Astrocyte of the cerebellum (primary cell): ENCODE results near the gene SUCO.

ENCODE experiments used
- DNase-seq: peaks from one replicate; pipeline ENCODE4 v3.0.0-alpha.2; 2011; ENCODE audit warnings: low read depth
- H3K4me3 ChIP-seq: 2 replicates; pipeline ENCODE4 v1.5.1; 2011; ENCODE audit warnings: mild to moderate bottlenecking, low read depth, low read length, moderate library complexity
- in situ Hi-C: cut with HindIII; loops from 2 replicates; pipeline ENCODE4 v1.10.0; 2017; ENCODE audit warnings: low sequenced_read_pairs
- TF ChIP-seq, protein P1 (sequence below): IDR thresholded peaks from 2 replicates; pipeline ENCODE4 v1.5.1; 2012; ENCODE audit warnings: low read length, low read depth, moderate library complexity, mild to moderate bottlenecking; ENCODE audit errors: missing control alignments

Gene SUCO

GRCh38 chr1:172567720-172568119 is 34.8 kb downstream of the SUCO start:
- no peak for DNase-seq

GRCh38 chr1:172574080-172574479 is 41.1 kb downstream of the SUCO start:
- no peak overlapping the region for H3K4me3 ChIP-seq
- in situ Hi-C loops, result no loop called here
- TF ChIP-seq, protein P1, sequence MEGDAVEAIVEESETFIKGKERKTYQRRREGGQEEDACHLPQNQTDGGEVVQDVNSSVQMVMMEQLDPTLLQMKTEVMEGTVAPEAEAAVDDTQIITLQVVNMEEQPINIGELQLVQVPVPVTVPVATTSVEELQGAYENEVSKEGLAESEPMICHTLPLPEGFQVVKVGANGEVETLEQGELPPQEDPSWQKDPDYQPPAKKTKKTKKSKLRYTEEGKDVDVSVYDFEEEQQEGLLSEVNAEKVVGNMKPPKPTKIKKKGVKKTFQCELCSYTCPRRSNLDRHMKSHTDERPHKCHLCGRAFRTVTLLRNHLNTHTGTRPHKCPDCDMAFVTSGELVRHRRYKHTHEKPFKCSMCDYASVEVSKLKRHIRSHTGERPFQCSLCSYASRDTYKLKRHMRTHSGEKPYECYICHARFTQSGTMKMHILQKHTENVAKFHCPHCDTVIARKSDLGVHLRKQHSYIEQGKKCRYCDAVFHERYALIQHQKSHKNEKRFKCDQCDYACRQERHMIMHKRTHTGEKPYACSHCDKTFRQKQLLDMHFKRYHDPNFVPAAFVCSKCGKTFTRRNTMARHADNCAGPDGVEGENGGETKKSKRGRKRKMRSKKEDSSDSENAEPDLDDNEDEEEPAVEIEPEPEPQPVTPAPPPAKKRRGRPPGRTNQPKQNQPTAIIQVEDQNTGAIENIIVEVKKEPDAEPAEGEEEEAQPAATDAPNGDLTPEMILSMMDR, result no peak
- DNase-seq, result no peak

More at GRCh38 chr1:172567720-172568119, 34.8 kb downstream of the SUCO start:
- in situ Hi-C loops, result no loop called here
- TF ChIP-seq, protein P1, result no peak
- H3K4me3 ChIP-seq, result no peak overlapping the region

GRCh38 chr1:172578586-172578985 is 45.6 kb downstream of the SUCO start:
- DNase-seq, result no peak
- in situ Hi-C loops, result no loop called here
- no peak overlapping the region for H3K4me3 ChIP-seq
- TF ChIP-seq, protein P1, result no peak

- in situ Hi-C loops, result no loop called here
- TF ChIP-seq, protein P1, result no peak
- DNase-seq, result no peak
- H3K4me3 ChIP-seq, result no peak overlapping the region
These were observed 48.3 kb downstream of the SUCO start for GRCh38 chr1:172581273-172581672.

DNA sequence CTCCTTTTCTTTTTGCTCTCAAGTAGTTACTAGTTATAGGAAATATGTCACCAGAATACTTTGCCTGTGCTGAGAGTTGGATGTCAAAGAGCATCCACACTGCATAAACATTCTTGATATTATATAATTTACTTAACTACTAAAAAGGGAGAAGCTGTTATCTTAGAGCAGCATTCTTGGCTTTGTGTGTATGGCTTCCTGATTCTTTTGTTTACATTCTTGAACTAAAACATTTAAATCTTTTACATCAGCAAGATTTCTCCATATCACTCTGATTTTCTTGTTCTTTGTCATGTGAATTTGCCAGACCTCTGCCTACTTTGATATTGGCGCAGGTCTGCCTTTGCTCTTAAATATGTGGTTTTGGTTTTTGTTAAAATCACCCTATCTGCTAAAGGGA is 48.8 kb downstream of the SUCO start:
- H3K4me3 ChIP-seq, result no peak overlapping the region
- DNase-seq, result no peak
- TF ChIP-seq, protein P1, result no peak
- in situ Hi-C loops, result no loop called here

DNA sequence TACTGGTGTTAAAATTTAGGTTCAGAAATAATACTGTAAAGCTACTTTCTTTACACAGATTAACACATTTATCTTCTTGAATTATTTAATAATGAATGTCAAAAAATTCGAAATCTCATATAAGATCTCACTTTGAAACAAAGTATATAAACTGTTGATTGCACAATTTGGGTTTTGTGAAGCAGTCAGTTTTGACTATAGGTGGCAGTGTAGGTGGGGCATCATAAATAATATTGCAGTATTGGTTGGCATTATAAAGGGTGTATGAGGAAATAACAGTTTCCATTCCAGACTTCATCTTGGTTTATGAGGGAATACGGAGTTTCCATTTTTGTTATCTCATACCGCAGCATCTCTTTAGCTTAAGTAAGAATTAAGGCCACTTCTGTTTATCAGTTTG is 49.9 kb downstream of the SUCO start:
- TF ChIP-seq, protein P1, result no peak
- in situ Hi-C loops, result no loop called here
- DNase-seq, result no peak
- H3K4me3 ChIP-seq, result no peak overlapping the region

GRCh38 chr1:172585348-172585747 is 52.4 kb downstream of the SUCO start:
- DNase-seq, result no peak
- in situ Hi-C loops, result no loop called here
- TF ChIP-seq, protein P1, result no peak
- H3K4me3 ChIP-seq, result no peak overlapping the region
